Sigmoid colon (tissue), 3 donors: Measurements from ENCODE around the gene SIRPB2.

ENCODE experiments used
- POLR2A ChIP-seq, 2 donors: fragments of 450-650 bp; IDR thresholded peaks; one replicate each; pipeline ENCODE4 v1.6.1; 2016; ENCODE audit warnings: antibody characterized with exemption in 2 of 2, mild to moderate bottlenecking in 2 of 2, moderate library complexity in 2 of 2
- TF ChIP-seq, protein P1 (sequence below), 4 experiments: fragments of 450-650 bp in 3 of 4; fragments of 200-600 bp in 1 of 4; IDR thresholded peaks; one replicate each; pipeline ENCODE4 v1.5.1; 2016 to 2019; ENCODE audit warnings: antibody characterized with exemption in 4 of 4, mild to moderate bottlenecking in 3 of 4, moderate library complexity in 2 of 4

DNA sequence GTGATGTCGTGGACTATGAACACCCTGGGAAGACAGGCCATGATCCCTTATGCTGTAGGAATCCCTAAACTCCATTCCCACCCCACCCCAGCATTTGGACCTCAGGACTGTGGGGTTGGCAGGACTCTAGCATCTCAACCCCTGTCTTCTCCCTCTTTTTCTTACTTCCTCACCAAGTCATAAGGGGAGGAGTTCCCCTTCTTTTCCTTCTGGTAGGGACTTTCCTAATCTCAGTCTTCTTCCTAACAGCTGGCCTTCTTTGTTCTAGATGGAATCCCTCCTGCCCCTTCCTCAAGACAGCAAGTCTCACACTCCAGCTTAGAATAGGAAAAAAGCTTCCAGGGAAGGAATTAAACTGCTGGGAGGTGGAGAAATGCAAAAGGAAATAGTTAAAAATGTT lies 2.3 kb upstream of the SIRPB2 start:
- TF ChIP-seq POLR2A (IDR thresholded peaks at IDR 0.05) = no peak
- TF ChIP-seq, protein P1, sequence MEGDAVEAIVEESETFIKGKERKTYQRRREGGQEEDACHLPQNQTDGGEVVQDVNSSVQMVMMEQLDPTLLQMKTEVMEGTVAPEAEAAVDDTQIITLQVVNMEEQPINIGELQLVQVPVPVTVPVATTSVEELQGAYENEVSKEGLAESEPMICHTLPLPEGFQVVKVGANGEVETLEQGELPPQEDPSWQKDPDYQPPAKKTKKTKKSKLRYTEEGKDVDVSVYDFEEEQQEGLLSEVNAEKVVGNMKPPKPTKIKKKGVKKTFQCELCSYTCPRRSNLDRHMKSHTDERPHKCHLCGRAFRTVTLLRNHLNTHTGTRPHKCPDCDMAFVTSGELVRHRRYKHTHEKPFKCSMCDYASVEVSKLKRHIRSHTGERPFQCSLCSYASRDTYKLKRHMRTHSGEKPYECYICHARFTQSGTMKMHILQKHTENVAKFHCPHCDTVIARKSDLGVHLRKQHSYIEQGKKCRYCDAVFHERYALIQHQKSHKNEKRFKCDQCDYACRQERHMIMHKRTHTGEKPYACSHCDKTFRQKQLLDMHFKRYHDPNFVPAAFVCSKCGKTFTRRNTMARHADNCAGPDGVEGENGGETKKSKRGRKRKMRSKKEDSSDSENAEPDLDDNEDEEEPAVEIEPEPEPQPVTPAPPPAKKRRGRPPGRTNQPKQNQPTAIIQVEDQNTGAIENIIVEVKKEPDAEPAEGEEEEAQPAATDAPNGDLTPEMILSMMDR (IDR thresholded peaks at IDR 0.05) = no peak
